GM13977 (cell line): ENCODE measurements around the gene RNF225.

Source experiments
- DNase-seq: peaks from one replicate; pipeline ENCODE4 v3.0.0; 2012; ENCODE audit warnings: low spot score
- CTCF ChIP-seq: IDR thresholded peaks from 2 replicates; pipeline ENCODE4 v1.5.1; 2012; ENCODE audit warnings: mild to moderate bottlenecking, control low read depth; ENCODE audit not compliant: insufficient read depth; ENCODE audit errors: extremely low read depth, missing control alignments
- in situ Hi-C: fragments of 300-500 bp; cut with MboI; formaldehyde crosslinking; loops from one replicate; pipeline ENCODE4 v1.12.0; 2022; ENCODE audit warnings: low sequenced_read_pairs, low pct_unique_long_range_greater_than_20kb, mixed read lengths, inconsistent platforms; ENCODE audit not compliant: unreplicated experiment

Gene RNF225

GRCh38 chr19:58387338-58388174 is 7.9 kb upstream of the RNF225 start:
- no peak for DNase-seq
- TF ChIP-seq CTCF: peak; percentile 12
- in situ Hi-C loops: no loop called here

- no peak for DNase-seq
- TF ChIP-seq CTCF: no peak
- in situ Hi-C loops: no loop called here
Observed at GRCh38 chr19:58388175-58388526, 7.3 kb upstream of the RNF225 start.

- DNase-seq: no peak
- in situ Hi-C loops: no loop called here
- no peak for TF ChIP-seq CTCF
Observed at GRCh38 chr19:58392945-58393724, 2.3 kb upstream of the RNF225 start.

- in situ Hi-C loops: no loop called here
- TF ChIP-seq CTCF: no peak
- DNase-seq: no peak
Observed at GRCh38 chr19:58393725-58394033, 1.8 kb upstream of the RNF225 start.

GRCh38 chr19:58394821-58395219 is 636 bp upstream of the RNF225 start:
- DNase-seq: no peak
- in situ Hi-C loops: no loop called here
- TF ChIP-seq CTCF: no peak

GRCh38 chr19:58395979-58396627 is 647 bp downstream of the RNF225 start:
- DNase-seq: no peak
- no peak for TF ChIP-seq CTCF
- in situ Hi-C loops: no loop called here
